GM21423 (cell line): ENCODE measurements around the gene SLC5A3.

Experiments
- ATAC-seq: cut with Tn5 transposase; IDR thresholded peaks from one replicate; pipeline ENCODE4 v1.9.1; 2021; ENCODE audit warnings: mild to moderate bottlenecking, moderate library complexity; ENCODE audit not compliant: unreplicated experiment

SLC5A3 gene

DNA sequence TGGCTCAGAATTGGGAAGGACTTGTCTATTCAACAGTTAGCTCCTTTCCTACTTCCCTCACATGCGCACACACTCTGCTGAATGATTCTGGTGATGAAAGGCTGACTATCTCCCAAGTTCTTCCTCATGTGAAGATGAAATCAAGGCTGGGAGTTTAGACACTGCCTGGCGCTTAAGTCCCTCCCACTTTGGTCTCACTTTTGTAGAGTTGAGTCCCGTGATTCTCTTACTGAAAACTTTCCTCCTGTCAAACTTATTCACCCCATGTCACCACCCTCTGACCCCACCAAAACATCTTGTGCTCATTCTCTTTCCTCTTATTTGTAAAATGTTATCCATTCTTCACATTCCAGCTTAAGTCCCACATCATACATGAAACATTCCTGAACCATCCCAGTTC, 8.4 kb upstream of the SLC5A3 start:
- ATAC-seq, result no peak

DNA sequence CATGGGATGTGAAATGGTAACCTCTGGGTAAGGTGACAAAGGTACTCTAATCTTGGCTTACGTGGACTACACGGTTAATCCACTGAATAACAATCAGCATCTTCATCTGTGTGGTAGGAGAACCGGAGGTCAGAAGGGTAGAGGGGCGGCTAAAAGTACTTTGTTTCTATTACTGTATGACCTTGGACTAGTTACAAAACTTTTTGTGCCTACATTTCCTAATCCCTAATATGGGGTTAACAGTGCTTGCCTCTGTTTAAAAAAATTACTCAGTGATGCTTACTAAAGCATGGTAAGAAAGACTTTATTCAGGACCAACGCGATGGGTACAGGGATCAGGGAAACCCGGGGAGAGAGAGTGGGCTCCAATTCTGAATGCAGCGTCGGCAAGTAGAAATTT, 1.7 kb upstream of the SLC5A3 start:
- ATAC-seq, result no peak

- peak; percentile 13 for ATAC-seq
These were observed 990 bp upstream of the SLC5A3 start for GRCh38 chr21:34072145-34073031.

DNA sequence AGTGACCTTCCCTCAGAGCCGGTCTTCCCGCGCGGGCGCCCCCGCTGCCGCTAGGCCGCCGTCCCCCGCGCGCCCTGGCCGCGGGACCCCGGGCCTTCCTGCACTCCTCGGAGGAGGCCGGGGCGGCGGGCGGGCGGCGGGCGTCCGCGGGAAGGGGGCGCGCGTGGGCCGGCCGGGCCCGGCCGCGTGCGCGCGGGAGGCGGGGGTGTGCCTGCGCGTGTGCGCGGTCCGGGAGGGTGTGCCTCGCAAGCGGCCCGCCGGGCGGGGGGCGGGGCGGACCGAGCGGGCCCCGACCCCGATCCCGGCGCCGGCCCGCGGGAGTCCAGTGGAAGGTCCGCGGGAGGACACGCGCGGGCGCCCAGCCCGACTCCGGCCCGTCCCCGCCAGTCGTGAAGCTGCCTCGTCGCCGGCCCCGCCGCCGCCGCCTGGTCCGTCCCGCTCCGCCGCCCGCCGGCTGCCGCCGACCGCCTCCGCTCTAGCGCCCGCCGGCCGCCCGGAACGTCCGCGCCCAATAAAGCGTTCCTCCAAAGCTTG, 438 bp downstream of the SLC5A3 start:
- ATAC-seq, result peak; percentile 39

GRCh38 chr21:34074283-34075090, 1.1 kb downstream of the SLC5A3 start:
- no peak for ATAC-seq

DNA sequence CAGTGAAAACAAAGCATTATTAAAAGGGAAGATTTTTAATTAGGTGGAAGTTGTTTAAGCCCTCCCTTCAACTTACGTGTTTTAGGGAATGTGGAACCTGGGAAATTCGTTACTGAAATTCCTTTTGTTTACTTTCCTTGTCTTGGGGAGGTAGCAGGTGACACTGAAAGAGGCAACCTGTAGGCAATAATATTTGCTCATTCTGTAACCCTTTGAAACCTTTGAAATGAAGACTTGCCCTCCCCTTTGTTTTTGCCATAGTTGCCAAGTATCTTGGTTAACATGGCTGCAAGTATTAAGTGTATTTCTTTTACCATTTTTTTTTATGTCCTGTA, 1.7 kb downstream of the SLC5A3 start:
- no peak for ATAC-seq

DNA sequence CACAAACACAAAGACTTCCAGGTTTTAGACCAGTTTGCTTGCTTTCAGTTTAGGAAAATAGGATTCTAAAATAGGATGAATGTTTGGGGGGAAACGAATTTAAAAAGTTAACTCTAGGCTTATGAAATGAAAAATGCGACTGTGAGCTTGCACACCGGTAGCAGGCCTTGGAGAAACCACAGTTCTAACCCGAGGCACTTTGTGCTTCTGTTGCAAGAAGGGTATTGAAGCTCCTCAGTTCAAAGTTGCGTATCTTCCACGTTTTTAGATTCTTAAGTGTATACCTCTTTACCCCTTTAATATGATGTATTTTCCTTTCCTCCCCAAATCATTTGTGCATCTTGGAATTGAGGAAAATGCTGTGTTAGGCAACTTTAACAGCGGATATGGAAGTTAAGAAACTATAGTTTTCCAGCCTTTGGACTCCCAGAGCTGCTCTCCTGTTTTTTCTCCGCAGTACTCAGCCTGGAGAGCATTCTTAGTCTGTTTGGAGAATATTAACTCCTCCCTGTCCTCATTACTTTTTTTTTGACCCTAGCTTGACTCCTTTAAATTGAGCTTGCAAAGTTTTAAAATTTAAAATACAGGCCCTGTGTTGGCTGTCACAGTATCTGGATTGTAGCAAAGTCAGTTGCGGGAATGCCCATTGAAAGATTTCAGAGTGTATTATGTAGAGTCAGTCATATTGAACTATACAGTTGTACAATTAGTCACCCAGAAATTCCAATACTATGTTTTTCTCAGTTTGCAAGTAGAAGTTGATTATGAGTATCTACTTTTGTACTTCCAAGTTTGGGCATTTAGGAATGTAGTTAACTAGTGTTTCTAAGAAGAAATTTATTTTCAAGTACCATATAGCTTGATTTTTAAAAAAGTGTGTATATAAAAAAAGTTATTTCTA, 2.6 kb downstream of the SLC5A3 start:
- ATAC-seq, result no peak

DNA sequence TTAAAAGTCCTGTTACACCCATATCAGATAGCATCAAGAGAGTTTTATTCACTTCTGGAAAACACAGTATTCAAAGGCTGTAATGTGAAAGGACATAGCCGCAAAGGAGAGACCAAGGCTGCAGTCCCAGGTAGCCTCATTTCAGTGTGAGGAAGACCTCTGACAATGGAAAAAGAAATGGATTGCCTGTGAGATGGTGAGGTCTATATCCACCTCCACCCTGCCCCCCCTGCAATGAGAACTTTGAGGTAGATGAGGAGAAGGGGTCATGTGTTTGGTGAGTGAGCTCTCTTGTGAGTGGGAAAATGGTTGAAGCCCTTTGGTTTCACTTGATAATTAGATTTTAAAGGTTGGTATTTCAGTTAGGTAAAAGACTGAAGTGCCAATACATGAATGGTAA, 3.5 kb downstream of the SLC5A3 start:
- no peak for ATAC-seq

DNA sequence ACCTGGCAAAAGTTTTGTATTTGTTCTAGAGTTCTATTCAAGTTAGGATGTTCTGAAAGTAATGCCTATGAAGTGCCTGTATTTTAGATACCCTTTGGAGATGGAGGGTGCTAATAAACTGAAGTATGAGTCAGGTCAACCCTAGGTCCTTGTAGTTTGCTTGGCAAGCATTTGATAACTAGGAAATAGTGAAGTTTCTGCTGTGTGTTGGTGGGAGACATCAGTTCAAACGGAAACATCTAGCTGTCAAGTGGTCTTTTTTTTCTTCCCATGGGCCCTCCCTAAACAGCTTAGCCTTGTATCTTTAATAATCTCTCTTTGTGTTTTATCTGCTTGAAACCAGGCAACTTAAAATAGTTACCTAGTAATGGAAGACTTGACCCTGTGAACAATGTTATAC, 4.5 kb downstream of the SLC5A3 start:
- no peak for ATAC-seq

DNA sequence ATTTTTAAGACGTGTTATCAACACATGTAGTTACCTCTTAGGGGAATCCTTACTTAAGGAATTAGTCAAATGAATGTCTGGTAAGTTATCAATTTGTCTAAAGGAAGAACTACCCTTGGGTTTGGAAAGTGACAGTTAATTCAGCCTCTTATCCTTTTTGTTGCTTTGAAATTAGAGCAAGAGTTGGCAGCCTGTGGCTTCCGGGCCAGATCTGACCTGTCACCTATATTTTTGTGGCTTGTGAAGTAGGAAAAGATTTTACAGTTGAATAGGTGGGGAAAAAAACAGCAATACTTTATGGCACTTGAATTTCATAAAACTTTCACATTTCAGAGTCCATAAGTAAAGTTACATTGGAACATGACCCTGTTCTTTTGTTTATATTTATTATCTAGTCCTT, 5.5 kb downstream of the SLC5A3 start:
- ATAC-seq, result no peak

DNA sequence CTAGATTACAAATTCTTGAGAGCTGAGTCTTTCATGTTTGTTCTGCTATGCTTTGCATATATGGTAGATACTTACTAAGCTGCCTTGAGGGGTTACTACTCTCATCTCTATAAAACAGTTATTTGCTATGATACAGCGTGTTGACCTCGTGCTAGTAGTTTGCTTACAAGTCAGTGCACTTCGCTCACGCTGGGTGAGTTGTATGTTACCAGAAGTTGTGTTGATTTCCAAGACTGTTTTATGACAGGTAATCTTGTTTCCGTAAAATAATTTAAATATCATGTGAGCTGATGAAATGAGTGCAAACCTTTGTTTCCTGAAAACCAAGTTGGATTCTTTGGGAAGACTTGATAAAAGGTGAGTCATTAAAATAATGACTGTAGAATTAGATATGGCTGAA, 7.3 kb downstream of the SLC5A3 start:
- no peak for ATAC-seq

- no peak for ATAC-seq
These were observed 9.4 kb downstream of the SLC5A3 start for GRCh38 chr21:34082769-34083168.

DNA sequence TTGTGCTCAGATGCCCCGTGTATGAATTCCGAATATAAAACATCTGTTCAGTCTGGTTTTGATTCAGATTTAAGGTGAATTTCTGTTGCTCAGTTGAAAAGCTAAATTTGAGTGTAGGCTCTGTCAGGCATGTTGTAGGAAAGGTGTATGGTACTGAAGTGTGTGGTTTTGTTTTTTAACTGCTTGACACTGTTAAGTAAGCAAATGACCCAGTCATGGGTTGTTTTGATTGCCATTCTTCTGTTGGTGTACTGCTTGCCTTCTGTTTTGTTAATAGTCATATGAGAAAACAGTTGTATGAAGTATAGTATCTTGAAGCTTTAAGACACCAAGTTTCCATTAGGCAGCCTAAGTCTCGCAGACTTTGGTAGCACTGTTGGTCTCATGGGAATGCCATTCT, 10.0 kb downstream of the SLC5A3 start:
- ATAC-seq, result no peak

DNA sequence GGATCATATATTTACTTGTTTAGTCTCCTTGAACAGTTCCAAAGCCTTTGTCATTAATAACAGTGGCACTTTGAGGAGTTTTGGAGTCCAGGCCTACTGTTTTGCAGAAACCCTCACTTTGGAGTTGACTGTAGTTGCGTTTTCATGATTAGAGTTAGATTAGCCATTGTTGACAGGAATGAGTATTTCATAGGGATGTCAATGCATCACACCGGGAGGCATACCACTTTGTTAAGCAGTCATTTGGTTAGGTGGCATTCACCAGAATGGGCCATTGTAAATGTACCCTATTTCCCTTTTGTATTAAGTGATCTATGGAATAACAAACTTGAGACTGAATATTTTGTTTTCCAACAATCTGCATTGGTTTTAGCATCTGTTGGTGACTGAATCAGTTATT, 11.8 kb downstream of the SLC5A3 start:
- no peak for ATAC-seq

DNA sequence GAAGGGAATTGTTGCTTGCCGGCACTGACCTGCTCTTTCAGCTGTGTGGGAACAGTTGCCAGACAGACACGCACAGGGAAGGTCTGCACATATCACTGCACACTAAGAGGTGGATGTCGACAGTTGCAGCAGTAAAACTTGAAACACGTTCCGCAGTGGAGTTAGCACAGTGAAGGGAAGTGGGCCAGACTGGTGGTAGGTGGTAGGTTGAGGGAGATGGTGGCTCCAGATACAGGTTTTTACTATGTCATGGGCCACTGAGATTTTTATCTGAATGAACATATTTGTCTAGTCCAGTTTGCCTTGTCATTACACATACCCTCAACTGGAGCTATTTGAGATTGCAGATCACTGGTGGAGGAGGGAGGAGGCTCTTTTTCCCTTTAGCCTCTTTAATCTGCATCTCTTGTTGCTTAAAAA, 13.5 kb downstream of the SLC5A3 start:
- no peak for ATAC-seq

DNA sequence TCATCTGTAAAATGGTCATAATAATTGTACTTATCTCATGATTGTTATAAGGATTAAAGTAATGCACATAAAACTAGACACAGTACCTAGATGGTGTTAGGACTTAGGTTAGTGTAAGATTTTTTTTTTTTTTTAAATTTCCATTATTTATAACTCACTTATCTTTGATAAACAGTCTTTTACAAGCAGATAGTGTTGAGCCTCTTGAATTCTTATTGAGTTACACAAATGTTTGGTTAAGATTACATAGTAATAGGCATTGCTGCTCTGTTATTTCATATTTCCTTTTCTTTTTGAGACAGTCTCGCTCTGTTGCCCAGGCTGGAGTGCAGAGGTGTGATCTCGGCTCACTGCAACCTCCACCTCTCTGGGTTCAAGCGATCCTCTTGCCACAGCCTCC, 15.4 kb downstream of the SLC5A3 start:
- ATAC-seq, result no peak

- ATAC-seq, result no peak
These were observed 17.7 kb downstream of the SLC5A3 start for GRCh38 chr21:34091032-34091431.

DNA sequence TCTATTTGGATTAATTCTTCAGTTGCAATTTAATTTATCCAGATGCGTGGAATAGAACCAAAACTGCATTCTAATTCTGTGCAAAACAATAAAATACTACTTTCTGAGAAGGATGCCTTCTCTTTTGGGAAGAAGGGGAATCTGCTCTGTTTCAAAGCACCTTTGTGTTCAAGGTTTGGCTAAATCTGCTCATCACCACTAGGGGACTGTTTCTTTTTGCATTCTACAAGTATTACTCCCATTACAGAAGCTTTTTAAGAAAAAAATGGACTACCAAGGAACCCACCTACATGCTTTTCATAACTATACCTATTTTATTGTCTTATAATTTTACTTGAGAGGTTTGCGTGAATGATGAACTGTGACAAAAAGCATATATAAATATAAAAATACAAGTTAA, 18.2 kb downstream of the SLC5A3 start:
- ATAC-seq, result no peak

DNA sequence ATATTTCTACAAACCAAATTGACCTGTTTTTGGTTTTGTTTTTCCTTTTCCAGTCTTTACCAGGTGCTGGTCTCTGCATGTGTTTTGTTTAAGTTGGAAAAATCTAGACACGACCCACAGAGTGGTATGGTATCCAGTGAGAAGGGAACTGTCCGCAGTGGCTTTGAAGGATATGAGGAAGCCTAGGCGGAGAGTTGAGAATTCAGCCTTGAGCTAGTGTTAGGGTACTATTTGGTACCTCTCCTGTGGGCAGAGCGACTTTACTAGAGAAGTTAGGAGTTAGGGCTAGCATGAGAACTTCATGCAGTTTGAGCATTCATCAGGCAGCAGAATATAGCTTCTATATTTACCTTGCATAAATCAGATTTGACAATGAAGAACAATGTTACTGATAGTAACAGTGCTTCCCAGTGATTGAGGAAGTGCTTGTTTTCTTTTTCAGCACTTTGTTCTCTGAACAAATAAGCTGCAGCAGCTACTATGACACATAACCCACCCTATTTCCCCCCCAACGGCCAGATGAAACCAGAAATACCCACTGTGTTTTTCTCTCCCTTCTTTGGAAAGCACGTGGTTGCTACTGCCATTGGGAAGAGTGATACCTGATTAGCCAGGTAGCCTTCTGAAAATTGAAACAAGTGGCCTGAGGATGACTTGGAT, 19.0 kb downstream of the SLC5A3 start:
- no peak for ATAC-seq

DNA sequence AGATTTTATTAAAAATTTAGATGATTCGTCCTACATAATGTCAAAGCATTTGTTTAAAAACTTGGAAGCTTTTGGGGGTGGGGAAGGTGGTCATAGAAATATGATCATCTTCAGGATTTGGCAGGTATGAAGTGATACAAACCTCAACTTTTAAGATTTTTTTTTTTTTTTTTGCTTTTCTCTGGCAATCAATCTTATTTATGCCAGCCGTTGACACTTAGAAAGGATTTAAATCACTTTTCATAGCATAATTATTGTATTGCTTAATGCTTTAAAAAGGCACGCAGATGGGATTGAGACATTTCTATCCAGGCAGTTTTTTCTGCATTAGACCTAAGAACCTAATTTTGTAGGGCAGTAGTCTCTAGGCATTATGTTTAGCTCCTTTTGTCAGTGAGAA, 19.7 kb downstream of the SLC5A3 start:
- ATAC-seq, result no peak
